GM18519 (cell line): ENCODE measurements around the gene HS3ST5.
"Not testable (repeated sequence)": the region's sequence is repeated elsewhere in the genome, so short reads cannot be mapped to it uniquely, and the experiment has no call there.

Experiments
- ATAC-seq: cut with Tn5 transposase; IDR thresholded peaks from one replicate; pipeline ENCODE4 v1.9.1; 2021; ENCODE audit warnings: mild to moderate bottlenecking, moderate library complexity; ENCODE audit not compliant: unreplicated experiment, low FRiP score

Gene HS3ST5

DNA sequence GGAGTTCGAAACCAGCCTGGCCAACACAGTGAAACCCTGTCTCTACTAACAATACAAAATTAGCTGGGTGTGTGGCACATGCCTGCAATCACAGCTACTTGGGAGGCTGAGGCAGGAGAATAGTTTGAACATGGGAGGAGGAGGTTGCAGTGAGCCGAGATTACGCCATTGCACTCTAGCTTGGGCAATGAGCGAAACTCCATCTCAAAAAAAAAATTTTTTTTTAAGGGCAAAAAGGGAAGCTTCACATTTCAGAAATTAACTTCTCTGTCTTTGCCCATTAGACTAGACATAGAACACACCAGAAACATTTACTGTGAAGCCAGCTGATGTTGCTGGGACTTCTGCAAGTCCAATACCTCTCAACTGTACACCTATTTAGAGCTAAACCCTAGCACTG, 281.1 kb downstream of the HS3ST5 start:
- ATAC-seq: no peak

DNA sequence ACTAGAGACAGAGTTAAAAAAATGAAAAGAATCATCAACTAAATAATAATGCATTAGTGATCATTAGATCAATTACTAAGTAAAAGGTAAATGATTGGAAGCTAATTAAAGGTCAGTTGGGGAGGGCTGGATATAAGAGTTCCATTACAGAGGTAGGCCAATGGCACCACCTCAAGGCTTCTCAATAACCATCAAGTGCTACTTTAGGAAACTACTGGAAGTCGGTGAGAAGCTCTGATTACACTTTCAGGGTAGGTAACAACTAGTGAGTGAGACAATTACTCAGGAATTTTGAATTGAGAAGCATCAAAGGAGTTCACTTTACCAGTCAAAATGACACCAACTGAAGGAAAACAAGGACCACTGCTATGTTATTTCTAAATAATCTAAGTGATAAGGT, 281.7 kb downstream of the HS3ST5 start:
- ATAC-seq: no peak

DNA sequence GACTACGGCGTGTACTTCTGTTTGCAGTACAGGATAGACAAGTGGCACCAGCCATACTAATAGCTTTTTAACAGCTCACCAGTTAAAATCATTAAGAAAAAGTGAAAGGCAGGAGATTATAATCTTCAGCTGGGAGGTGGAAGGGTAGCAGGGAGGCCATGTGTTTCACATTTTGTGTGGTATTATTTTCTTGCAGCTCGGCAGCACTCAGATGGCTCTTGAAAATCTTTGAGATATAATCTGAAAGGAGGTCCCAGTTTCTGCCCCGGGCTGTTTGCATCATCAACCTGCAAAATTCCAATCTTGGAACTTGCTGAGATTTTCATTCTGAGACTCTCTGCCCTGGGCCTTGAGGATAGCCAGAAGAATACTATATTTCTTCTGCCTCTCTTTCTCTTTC, 284.4 kb downstream of the HS3ST5 start:
- ATAC-seq: no peak

DNA sequence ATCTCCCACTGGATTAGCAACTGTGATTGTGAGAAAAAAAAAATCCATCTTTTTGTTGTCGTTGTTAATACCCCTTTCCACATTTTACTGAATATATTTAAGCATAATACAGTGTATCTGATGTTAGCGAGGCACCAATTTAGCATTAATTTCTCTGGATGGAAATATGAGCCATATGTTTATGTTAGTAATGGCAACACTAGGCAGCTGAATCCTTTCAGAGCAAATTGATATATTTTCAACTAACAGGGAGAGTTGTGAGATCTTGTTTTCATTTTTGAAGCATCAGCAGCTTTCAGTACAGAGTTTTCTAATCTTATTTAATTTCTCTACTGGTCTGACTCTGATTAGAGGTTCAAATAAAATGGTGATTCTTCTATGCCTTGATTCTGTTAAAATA, 287.1 kb downstream of the HS3ST5 start:
- no peak for ATAC-seq

DNA sequence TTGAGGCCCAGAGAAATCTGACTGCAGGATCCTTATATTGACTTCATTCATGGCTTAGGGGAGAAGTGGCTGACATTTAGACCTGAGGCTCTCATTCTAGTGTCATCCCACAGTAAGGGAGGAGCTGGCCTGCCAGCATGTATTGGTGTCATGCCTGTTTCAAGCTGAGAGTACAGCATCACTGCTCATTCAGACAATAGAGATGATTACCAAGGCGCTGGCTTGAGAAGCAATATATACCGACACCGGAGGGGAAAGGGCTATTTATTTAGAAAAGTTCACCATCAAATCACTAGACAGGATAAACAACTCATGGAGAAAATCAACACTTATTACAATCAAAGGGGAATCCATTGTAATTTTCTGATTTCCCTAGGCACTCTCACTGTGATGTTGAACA, 287.5 kb downstream of the HS3ST5 start:
- ATAC-seq: no peak

DNA sequence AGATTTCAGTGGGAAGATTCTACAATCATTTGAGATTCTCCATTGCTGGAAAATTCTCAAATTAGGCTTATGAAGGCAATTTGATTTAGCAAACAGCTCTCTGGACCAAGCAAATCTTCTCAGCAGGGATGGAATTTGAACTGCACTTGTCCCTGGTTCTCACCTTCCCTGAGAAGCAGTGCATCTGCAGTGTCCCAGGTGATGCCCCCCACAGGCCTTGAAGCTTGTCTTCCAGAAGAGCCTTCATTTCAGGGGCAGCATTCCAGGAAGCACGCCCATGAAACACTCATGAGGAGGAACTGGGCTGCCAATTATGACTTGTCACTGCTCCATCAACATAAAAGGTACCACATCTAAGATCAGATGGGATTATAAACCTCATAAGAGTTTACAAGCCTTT, 289.0 kb downstream of the HS3ST5 start:
- ATAC-seq: no peak

DNA sequence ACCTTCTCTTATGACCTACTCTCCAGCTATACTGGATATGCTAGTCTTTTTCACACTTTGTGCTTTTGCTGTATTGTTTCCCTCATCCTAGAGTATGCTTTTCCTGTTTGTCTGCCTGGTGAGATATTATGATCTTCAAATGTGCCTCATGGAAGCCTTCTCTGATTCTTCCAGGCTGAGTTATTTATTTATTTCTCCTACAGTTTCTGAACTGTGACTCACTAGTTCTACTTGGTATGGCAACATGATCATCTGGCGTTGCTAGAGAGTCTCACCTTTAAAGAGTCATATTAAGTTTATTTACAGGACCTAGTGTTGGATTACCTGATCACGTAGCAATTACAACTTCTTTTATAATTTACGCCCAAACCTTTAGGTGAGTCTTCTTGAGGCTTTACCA, 290.7 kb downstream of the HS3ST5 start:
- no peak for ATAC-seq

DNA sequence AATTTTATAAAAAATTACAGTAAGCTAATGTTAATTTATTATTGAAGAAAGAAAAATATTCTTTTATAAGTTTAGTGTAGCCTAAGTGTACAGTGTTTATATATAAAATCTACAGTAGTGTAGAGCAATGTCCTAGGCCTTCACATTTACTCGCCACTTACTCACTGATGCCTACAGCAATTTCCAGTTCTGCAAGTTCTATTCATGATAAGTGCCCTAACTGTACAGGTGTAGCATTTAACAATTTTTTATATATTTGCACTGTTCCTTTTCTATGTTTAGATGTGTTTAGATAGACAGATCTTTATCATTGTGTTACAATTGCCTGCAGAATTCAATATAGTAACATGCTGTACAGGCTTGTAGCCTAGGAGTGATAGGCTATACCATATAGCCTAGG, 291.8 kb downstream of the HS3ST5 start:
- ATAC-seq: no peak

DNA sequence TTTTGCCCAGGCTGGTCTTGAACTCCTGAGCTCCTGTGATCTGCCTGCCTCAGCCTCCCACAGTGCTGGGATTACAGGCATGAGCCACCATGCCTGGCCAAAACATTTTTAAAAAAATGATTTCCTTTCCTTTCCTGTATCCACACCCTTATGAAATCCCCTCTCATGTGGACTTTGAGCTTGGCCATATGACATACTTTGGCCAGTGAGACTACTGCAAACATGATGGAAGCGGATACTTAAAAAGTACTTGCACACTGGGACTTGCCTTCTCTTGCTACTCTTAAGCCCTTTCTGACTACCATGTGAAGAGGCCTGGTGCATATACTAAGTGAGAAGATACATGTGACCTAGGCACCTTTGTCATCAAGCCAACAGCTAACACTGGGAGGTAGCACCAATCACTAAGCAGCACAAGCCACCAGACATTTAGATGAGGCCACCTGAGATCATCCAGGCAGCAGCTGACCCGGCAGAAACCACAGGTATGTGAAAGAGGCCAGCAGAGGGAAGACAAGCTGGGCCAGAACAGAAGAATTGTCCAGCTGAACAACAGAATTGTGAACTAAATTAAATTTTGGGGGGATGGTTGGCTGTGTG, 293.4 kb downstream of the HS3ST5 start:
- no peak for ATAC-seq

DNA sequence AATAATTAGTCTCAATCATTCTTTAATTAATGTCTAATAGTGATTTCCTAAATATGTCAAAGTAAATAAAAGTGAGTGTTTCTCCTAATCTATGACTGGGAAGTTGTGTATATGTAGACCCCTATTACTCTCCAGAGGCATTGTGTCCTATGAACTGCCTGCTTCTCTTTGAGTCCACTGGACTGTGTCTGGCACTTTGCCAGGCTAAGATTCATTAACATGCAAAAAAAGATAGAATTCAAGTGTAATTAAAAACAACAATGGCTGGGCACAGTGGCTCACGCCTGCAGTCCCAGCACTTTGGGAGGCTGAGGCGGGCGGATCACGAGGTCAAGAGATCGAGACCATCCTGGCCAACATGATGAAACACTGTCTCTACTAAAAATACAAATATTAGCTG, 298.3 kb downstream of the HS3ST5 start:
- ATAC-seq: not testable (repeated sequence)

DNA sequence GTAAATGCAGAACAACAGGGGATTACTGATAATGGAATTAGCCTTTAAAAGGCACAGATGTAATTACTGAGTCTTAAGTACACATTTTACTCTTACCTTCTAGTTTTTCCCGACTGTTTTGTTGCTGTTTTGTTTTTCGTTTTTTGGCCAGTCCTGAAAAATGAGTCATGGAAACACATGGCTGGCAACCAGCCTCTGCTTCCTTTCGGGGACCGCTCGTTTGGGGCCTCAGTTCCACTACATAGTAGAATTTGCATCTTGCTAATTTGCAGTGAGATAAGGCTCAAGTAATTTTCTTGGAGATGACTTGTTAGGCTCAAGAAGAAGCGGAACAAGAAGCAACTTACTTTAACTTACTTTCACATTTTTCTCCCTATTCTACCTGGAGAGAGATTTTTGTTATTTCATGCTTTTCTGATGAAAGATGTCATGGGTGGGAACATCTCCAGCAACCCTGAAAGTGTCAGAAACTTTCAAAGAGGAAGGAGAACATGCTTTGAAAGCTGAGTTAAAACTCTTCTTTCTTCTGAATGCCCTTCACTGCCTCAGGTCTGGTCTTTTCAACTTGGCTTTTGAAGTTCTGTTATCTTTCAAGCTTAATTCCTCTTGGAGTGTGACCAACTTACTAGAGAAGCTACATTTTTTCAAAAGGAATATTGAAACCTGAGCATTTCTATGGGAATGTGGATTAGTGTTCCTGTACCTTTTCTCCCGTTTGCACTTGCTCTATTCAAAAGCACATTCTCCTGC, 300.4 kb downstream of the HS3ST5 start:
- ATAC-seq: no peak

DNA sequence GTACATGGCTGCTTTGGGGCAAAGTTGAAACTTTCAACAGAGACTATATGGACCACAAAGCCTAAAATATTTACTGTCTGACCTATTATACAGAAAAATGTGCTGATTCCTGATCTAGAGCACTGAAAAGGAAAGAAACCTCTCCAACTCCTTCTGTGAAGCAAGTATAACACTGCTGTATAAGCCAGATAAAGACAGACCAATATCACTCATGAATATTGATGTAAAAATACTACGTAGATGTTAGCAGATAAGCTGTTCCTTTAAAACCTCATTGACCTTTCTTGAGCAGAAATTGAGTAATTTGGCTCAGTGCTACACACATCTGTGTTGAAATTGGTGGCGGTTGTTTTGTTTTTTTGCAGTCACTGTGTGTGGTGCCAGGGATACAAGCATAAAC, 302.0 kb downstream of the HS3ST5 start:
- ATAC-seq: no peak

DNA sequence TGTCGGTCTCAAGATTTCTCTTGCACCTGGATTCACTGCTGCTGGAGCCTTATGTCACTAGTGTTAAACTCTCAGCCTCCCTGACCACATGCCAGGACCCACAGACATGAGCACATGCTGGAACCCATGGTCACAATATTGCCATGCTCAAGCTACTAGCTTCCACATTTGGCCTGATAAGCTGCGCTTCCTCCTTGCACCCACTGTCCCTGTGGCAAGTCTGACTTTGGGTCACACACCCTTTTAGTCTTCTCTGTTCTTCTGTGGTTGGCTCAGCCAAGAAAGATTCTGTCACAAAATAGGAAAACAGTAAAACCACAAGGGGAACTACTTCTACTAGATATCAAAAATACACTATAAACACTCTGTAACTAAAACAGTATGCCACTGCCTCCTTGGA, 303.0 kb downstream of the HS3ST5 start:
- no peak for ATAC-seq

DNA sequence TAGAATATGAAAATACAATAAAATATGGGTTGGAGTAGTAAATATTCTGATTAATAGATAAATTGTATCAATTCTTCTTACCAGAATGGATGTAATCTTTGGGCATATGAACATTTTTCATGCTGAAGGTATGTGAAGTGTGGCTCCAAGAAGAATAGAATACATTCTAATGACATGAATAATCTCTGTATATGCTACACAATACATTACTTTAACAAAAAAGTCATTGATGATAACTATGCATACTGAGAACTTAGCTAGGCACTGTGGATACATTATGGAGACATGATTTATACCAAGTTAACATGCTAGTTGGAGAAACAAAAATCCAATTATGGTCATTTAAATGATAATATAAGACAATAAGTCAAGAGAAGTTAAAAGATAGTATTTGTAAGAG, 309.2 kb downstream of the HS3ST5 start:
- ATAC-seq: no peak

DNA sequence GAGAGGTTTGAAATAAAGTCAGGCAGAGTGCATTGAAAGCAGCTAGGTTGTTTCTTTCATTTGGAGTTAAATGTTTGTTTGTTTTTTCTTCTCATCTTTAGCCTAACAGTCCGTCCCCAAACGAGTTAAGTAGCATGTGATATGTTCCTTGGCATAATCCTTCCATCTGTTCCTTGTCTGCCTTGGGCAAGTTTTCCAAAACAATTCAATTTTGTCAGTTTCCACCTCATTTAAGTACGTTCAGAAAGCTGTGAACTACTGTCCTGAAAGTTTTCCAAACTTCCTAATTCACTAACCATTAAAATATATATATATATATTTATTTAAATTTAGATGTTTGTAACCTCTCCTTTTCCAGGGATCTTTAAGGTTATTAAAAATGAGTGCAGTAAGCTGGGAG, 310.1 kb downstream of the HS3ST5 start:
- no peak for ATAC-seq

DNA sequence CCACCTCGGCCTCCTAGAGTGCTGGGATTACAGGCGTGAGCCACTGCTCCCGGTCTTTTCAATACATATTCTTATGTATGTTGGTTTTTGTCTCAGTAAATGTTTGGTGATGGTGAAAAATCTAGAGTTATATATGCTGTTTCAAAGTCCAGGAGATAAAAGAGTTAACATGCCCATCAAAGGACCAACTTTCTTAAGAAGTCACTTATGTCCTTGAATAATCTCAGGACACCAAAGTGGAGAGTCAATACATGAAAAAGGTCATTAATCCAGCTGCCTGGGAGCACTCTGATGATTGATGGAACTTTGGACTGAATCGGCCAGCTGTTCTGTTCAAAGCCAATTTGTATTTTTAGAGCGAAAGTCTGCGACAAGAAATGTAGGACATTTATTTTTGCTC, 312.1 kb downstream of the HS3ST5 start:
- ATAC-seq: no peak

DNA sequence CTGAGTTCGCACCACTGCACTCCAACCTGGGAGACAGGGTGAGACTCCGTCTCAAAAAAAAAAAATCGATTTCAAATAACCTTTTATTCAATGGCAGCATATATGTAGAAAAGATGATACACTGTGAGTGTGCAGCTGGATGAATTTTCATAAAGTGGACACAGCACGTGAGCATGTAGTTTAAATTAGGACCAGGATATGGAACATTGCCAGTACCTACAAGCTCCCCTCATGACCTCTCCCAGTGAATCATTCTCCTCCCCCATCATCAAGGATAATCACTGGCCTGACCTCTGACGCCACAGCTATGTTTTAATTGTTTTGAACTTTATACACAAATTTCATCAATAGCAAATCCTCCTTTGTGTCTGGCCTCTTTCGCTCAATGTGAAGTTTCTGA, 318.1 kb downstream of the HS3ST5 start:
- no peak for ATAC-seq

DNA sequence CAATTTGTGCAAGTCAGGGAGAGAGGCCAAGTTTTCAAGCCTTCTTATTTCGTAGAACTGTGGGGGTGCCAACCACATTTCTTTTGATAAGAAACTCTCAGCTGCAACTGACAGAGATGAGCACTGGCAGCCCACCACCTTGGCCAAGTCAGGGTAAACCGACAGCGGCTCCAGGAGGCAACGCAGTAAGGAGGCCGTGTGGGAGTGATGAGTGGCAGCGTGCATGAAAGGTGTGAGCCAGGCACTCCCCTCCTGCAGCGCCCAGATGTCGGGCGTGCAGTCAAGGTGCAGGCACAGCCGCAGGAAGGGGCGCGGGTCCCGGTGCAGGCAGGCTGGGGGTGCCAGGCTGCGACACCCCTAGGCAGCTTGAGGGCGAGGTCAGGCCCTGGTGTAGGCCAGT, 322.6 kb downstream of the HS3ST5 start:
- no peak for ATAC-seq

DNA sequence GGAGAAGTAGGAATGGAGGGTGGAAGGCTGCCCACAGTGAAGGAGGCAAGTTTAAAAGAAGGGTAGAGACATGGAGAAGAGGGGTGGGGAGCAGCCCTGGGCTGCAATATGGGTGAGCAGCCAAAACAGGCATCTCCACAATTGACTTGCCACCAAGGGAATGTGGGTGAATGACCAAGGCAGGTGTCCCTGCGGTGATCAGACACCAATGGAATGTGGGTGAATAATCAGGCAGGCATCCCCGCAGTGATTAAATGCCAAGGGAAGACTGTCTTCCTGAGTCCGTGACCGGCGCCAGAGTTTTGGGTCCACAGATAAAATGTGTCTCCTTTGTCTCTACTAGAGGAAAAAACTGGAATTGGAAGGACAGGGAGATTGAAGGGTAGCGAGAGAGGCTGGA, 325.7 kb downstream of the HS3ST5 start:
- ATAC-seq: not testable (repeated sequence)

DNA sequence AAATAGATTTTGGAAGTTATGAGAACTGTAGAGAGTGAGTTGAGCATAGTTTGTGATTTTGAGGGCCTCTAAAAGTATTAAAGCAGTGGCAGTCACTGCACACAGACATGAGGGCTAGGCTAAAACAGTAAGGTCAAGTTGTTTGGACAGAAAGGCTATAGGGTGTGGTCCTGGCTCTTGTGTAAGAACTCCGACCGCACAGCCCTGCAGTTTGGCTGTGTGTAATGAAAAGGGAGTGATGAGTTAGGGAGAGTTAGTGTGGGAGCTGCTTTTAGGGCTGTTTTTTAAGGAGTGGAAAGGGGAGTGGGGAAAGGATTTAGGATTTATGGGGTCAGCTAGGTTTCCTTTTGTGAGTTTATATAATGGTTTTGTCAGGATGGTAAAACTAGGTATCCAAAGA, 328.7 kb downstream of the HS3ST5 start:
- ATAC-seq: not testable (repeated sequence)

DNA sequence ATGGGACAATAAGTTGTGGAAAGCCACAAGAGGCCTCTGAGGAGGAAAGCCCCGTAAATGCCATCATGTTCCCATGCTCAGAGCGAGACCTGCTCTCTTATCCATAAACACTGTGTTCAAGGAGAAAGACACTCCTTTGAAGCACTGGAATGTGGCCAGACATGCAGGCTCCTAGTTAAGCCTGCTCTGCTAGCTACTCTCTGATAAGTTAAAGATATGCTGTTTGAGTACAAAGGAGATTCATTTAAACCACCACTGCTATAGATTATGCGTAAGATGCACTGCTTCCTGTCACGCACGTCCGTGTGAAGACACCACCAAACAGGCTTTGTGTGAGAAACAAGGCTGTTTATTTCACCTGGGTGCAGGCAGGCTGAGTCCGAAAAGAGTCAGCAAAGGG, 331.3 kb downstream of the HS3ST5 start:
- ATAC-seq: not testable (repeated sequence)

DNA sequence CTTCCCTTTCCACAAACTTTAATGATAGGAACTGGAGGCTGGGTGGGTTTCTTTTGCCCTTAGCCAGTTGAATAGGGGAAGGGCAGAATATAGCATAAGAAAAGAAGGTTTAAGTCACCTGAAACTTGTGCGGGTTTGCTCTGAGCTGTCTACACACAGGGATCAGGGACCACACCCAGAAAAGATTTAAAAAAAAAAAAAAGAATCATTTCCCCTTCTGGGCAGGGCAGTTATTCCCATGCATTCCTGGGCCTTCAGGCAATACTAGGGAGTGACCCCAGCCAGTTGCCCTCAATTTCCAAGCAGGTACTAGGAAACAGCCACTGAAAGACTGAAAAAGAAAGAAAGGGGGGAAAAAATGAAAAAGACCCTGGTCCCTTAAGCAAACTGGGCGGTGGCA, 332.3 kb downstream of the HS3ST5 start:
- no peak for ATAC-seq

DNA sequence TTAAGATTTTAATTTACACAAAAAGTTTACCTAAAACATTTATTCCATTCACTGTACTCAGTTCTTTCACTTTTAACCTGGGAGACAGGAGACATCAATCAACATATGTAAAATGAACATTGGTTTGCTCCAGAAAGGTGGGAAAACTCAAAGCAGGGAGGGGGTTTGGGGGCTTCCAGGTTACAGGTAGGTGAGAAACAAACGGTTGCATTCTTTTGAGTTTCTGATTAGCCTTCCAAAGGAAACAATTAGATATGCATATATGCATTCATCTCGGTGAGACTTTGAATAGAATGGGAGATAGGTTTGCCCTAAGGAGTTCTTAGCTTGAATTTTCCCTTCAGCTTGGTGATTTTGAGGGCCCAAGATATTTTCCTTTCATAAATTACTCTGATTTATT, 333.6 kb downstream of the HS3ST5 start:
- no peak for ATAC-seq
